Epithelial cell of prostate (primary cell): ENCODE results near the gene SH3RF3.
"Not testable (repeated sequence)": the region's sequence is repeated elsewhere in the genome, so short reads cannot be mapped to it uniquely, and the experiment has no call there.

Experiments
- DNase-seq: peaks from one replicate; pipeline ENCODE4 v3.0.0-alpha.2; 2011; ENCODE audit warnings: low read depth, low spot score
- H3K27ac ChIP-seq: fragments of 450-650 bp; 2 replicates; pipeline ENCODE4 v1.5.1; 2017; ENCODE audit warnings: mild to moderate bottlenecking

The SH3RF3 gene

GRCh38 chr2:109531896-109532727, 403.1 kb downstream of the SH3RF3 start:
- H3K27ac ChIP-seq: no peak overlapping the region
- no peak for DNase-seq

GRCh38 chr2:109532728-109533076, 403.7 kb downstream of the SH3RF3 start:
- no peak overlapping the region for H3K27ac ChIP-seq
- no peak for DNase-seq

DNA sequence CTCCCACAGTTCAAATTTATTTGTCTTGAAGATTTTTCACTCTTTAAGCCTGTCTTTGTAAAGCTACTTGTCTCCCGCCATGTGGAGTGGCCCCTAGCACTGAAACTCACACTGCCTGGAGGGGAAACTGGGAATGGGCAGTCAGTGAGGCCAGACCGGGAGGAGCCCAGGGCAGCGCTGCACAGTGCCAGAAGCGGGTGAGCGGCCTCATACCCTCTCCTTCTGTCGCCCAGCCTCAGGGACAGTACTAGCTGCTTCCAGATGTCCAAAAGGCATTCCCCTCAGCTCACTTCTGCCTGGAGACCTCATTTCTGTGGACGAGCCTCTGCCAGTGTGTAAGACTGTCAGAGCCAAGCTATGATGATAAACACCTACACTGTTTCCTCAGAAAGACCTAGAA, 404.8 kb downstream of the SH3RF3 start:
- H3K27ac ChIP-seq: no peak overlapping the region
- DNase-seq: no peak

GRCh38 chr2:109535217-109535946, 406.4 kb downstream of the SH3RF3 start:
- no peak for DNase-seq
- H3K27ac ChIP-seq: no peak overlapping the region

DNA sequence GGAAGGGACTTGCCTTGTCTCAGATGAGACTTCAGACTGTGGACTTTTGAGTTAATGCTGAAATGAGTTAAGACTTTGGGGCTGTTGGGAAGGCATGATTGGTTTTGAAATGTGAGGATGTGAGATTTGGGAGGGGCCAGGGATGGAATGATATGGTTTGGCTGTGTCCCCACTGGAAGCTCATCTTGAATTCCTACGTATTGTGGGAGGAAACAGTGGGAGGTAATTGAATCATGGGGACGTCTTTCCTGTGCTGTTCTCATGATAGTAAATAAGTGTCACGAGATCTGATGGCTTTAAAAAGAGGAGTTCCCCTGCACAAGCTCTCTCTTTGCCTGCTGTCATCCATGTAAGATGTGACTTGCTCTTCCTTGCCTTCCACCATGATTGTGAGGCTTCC, 407.6 kb downstream of the SH3RF3 start:
- DNase-seq, H3K27ac ChIP-seq: not testable (repeated sequence)

DNA sequence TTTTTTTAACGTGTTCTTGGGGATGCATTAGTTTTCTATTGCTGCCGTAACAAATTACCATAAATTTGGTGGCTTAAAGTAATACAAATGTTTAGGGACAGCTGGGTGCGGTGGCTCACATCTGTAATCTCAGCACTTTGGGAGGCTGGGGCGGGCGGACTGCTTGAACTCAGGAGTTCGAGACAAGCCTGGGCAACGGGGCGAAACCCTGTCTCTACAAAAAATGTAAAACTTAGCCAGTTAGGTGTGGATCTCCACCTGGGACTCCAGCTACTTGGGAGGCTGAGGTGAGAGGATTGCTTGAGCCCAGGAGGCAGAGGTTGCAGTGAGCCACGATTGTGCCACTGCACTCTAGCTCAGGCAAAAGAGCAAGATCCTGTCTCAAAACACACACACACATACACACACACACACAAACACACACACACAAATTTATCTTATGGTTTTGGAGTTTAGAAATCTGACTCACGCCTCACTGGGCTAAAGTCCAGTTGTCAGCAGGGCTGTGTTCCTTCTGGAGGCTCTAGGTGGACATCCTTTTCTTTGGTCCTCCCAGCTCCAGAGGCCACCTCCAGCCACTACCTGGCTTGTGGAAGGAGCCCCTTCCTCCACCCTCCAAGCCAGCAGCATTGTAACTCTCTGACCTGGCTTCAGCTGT, 408.7 kb downstream of the SH3RF3 start:
- H3K27ac ChIP-seq: no peak overlapping the region
- DNase-seq: no peak

DNA sequence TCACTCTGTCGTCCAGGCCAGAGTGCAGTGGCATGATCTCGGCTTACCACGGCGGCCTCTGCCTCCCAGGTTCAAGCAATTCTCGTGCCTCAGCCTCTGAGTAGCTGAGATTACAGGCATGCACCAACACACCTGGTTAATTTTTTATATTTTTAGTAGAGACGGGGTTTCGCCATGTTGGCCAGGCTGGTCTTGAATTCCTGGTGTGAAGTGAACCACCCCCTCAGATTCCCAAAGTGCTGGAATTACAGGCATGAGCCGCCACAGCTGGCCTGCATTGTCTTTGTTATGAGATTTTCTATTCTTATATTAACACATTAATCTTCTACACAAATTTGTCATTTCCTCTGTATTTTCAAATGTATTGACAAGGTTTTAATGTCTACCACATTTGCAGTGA, 409.5 kb downstream of the SH3RF3 start:
- H3K27ac ChIP-seq: no peak overlapping the region
- DNase-seq: no peak

GRCh38 chr2:109542384-109542783, 413.4 kb downstream of the SH3RF3 start:
- DNase-seq: no peak
- H3K27ac ChIP-seq: no peak overlapping the region

DNA sequence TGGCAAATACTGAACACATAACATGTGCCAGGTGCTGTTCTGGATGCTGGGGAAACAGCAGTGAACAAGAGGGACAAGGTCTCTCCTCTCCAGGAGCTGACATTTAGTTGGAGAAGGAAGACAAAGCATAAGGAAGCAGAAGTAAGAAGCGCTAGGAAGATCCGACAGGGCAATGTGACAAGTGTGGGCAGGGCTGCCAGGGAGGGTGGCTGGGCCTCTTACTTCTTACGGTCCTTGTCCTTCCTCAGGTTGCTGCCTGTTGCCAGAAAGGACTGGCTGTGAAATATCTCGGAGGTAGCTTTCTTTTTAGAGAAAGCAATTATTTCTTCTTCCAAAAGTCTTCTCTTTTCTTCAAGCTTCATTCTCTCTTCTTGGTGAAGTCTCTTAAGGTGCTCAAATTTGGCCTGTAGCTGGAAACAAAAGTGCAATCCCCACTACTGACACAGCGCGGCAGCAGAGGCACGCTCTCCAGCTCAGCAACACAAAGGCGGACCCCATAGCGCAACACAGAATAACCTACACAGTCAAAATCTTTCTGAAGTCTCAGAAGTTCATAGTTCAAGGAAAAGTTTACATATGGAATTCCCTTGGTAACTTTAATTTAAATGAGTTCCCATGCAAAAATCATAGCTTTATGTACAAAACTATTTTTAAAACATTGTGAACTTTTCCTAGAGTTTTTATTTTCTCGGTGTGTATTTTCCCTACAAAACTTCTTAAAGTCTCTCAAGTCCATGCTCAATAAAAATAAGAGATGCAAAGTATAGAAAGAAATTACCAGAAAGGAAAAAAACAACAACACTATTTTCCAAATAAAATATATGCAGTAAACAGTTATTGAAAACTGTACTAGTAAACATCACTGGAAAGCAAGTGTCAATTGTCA, 417.1 kb downstream of the SH3RF3 start:
- H3K27ac ChIP-seq: no peak overlapping the region
- DNase-seq: no peak

- DNase-seq: no peak
- H3K27ac ChIP-seq: no peak overlapping the region
Measured at GRCh38 chr2:109547280-109547679, 418.3 kb downstream of the SH3RF3 start.

GRCh38 chr2:109549016-109549590, 420.1 kb downstream of the SH3RF3 start:
- DNase-seq: no peak

More at GRCh38 chr2:109549016-109549590, 420.1 kb downstream of the SH3RF3 start:
- no peak overlapping the region for H3K27ac ChIP-seq
